Right kidney (tissue), 1 donor: ENCODE data around the gene MC1R.

Source experiments
- DNase-seq: peaks from one replicate; pipeline ENCODE4 v3.0.0-alpha.2; 2016

MC1R gene

DNA sequence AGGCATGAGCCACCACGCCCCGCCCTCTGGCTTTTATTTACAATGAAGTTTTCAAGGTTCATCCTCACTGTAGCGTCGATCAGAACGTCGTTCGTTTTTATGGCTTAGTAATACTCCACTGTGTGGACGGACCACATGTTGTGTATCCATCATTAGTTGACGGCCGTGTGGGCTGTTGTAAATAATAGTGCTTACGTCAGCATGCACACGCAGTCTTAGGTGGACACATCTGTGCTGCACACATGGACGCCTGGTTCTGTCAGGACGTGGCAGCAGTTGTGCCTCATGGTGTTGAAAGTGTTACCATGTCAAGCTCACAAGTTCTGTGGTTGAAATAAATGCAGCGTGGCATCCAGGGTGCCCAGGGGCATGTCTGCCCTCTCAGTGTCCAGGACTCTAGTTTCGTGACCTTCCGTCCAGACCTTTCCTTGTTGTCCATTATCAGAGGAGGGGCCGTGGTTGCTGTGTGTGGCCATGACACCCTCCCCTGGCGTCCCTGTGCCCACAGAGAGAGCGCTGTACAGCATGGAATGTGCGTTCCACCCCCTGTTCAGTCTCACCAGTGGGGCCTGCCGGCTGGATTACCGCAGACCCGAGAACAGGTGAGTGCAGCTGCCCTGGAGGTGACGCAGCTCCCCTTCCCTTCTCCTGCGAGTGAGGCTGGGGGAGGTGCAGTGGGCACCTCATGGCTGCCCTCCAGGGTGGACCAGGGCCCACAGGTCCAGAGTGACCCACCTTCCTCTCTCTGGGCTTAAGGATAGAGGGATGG is 23.0 kb upstream of the MC1R start:
- no peak for DNase-seq

DNA sequence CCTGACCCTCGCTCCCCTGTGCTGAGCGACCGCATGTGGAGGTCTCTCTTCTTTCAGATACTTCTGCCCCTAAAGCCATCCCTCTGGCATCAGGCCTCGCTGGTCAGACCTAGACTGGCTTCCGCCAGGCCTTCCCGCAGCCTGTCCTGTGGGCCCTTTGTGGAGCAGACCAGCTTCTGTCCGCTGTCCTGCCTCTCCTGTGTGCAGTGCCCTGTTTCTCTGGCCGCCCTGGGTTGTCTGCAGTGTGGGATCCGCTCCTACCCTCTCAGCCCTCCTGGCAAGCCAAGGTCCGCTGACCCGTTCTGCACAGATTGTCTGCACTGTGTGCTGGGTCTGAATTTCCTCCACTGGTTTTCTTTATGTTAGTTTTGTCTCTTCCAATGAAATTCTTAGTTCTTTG is 21.5 kb upstream of the MC1R start:
- DNase-seq = no peak

DNA sequence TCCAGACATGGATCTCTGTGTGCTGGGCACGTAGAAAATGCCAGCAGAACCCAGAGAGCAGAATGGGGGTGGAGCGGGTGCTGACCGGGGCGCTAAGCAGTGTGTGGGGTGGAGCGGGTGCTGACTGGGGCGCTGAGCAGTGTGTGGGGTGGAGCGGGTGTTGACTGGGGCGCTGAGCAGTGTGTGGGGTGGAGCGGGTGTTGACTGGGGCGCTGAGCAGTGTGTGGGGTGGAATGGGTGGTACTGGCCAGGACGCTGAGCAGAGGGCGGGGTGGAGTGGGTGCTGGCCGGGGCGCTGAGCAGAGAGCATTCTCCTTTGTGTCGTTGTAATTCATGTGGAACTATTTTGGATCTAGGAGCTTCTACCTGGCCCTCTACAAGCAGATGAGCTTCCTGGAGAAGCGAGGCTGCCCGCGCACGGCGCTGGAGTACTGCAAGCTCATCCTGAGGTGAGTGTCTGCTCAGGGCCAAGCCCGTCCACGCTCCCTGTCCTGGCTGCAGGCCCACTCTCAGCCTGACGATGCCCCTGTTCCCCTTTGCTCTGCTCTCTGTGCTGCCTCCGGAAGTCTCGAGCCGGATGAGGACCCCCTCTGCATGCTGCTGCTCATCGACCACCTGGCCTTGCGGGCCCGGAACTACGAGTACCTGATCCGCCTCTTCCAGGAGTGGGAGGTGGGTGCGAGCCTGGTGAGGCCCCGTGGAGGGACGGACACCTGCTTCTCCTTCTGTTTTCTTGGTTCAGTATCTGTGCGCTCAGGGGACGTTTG is 20.3 kb upstream of the MC1R start:
- DNase-seq = no peak

DNA sequence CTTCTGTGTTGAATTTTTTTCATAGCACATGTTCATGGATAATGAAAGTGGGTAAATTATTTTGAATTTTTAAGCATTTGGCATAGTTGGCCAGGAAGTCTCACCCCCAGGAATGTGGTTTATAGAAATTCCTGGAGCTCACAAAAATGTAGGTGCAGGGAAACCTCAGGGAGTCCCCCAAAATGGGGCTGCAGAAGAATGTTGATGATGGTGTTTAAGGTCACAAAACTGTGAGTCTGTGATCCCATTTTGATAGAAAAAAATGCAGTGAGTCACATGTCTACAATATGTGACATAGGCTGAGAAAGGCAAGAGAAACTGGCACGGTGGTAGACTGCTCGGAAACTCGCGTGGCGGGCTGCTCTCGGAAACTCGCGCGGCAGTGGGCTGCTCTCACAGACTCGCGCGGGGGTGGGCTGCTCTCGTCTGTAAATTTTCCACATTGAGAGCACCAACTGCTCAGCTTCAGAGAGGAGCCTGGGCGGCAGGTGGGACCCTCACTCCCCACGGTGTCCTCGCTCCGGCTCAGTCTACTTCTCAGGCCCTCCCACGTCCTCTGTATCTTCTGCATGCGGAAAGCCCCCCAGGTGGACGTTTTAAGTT is 18.7 kb upstream of the MC1R start:
- no peak for DNase-seq

DNA sequence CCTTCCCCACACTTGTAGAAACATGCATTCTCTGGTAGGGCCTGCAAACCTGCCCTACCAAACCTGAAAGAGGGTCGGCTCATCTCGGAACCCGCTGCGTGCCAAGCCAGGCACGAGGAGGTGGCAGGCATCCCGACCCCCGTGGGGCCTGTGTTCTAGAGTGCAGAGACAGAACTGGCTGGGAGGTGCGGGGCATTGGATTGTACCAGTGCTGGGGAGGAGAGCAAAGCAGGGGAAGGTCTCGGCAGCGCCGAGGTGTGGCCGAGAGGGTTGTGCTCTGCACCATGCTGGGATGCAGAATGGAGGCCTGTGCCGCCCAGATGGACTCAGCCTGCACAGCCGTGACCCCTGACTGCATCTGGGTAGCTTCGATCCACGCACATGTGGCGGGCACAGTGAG is 17.8 kb upstream of the MC1R start:
- DNase-seq = no peak

DNA sequence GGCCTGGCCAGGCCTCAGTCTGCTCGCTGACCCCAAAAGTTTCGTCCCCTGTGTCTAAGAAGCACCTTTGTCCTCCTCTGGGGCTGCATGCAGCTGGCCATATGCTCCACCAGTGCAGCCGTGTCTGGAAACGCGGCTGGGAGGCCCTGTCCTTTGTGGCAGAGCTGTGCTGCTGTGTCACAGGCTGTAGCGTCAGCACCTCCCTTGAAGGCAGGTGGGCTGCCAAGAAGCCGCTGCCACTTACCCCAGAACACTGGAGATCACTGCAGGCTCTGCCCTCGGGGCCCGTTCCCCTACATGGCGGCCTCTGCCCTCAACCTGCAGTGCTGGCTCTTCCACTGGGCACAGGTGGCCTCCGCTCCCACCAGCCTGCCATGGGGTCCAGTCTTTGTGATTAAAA is 15.7 kb upstream of the MC1R start:
- no peak for DNase-seq

DNA sequence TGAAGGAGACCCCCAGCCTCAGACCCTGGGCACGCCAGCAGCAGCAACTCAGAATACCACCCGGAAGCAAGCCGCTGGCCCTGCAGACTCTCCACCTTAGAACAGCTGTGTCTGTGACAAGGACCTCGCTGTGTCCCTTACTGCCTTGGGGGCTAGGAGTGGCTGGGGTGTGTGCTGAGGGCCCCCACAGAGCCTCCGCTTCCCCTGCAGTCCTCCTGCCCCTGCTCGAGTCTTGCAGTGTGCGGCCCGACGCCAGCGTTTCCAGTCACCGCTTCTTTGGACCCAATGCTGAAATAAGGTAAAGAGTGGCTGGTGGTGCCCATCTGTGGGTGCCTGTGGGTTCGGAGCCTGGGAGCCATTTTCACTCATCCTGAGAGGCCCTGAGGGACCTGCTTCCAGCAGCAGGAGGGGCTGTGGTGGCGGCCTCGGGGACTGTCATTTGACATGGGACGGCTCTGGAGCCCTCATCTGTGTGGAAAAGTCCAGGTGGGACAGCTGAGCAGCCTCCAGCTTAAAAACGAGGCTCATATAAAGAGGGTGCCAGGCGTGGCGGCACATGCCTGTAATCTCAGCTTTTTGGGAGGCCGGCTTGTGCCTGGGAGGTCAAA is 14.7 kb upstream of the MC1R start:
- DNase-seq = no peak

DNA sequence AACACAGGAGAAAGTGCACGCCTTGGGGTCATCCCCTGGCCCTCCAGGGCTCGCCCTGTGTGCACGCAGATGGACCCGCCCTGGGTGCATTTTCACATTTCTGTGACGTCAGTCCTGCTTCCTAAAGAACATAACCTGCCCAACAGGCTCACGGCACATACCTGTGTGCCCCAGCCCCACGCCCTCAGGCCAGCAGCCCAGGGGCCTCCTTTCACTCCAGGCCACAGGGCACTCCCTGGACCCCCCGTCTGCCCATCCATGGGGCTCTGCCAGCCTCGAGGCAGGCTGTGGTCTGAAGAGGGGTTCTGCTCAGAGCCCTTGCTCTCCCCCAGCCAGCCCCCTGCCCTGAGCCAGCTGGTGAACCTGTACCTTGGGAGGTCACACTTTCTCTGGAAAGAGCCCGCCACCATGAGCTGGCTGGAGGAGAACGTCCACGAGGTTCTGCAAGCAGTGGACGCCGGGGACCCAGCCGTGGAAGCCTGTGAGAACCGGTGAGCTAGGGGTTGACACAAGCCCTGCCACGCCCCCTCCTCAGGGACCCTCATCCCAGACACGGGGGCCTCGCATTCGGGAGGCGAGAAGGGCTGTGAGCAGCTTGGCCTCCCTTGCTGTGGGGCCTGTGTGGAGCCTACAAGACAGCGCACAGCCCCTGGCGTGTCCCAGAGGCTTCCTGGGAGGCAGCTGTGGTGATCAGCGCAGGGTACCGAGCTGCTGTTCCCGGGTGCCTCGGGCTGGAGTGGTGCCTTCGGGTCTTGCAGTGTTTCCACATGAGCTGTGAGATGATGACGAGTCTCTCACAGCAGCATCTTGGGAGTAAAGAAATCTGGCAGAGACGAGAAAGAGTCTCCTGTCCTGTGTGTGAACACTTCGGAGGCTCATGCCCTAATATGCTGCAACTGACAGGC is 13.8 kb upstream of the MC1R start:
- no peak for DNase-seq

DNA sequence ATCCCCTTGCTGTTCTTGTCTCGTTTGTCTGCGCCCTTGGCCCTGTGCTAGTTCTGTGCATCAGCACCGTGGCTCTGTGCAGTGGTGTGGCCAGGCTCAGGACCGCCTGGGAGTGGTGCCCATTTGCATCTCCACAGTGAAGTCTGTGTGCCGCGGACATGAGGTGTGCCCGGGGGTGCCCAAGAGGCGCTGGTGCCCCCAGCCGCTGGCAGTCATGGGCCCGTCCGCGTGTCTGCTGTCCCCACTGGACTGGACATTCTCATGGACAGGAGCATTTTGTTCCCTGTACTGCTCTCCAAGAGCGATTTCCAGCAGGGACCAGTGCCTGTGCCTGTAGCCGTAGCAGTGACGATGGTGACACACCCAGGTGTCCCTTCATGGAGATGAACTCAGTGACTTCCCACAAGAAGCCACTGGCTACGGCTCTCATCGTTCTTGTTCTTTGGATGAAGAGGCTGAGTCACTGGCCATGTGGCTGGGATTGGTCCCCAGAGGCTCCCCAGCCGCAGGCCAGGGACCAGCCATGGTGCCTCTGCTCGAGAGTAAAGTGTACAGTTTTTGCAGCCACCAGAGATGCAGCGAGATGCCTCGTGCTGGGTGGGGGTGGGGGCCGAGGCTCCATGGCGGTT is 13.0 kb upstream of the MC1R start:
- DNase-seq = no peak

DNA sequence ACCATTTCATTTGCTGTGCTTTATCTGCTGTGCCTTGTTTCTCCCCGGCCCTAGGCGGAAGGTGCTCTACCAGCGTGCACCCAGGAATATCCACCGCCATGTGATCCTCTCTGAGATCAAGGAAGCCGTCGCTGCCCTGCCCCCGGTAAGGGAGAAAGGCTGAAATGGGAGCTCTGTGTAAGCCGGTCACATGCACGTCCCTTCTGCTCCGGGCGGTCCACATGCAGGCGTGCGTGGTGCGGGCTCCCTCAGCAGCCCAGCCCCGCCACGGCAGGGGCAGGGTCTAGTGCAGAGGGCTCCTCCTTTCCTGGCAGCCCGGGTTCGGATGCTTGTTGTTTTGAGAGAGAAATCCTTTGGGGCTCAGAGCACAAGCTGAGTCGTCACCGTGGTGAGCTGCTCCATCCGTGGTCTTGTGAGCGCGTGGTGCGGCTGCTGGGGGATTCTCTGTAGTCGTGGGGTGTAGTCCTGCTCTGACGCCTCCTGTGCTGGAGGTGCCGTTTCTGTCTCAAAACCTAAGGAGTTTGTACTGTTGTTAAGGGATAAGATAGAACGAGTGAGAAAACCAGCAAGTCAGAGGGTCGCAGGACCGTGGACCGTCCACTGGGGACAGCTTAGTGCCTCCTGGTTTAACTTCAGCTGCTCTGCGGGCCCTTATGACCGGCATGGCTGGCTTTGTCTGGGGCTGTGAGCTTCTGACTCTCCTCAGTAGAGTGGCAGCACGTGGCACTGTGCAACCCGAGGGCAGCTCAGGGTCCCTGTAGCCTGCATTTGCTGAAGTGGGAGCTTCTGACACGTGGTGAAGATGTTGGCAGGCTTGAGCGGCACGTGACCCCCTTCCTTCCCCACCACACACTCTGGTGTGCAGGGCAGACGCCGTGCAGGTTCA is 12.3 kb upstream of the MC1R start:
- DNase-seq = no peak

DNA sequence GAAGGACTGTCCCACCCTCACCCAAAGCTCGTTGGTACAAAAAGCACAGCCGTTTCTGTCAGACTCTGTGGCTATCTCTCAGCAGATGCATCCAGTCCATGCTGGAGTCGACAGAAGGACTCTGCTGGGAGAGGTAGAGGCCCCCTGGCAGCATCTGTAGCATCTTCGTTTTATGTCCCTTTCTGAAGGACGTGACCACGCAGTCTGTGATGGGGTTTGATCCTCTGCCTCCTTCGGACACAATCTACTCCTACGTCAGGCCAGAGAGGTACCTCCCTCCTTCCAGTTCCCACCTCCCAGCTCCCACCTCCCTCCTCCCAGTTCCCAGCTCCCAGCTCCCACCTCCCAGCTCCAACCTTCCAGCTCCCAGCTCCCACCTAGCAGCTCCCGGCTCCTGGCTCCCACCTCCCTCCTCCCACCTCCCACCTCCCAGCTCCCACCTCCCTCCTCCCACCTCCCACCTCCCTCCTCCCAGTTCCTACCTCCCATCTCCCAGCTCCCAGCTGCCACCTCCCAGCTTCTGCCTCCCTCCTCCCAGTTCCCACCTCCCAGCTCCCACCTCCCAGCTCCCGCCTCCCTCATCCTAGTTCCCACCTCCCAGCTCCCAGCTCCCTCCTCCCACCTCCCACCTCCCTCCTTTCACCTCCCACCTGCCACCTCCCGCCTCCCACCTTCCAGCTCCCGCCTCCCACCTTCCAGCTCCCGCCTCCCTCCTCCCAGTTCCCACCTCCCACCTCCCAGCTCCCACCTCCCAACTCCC is 11.4 kb upstream of the MC1R start:
- no peak for DNase-seq

DNA sequence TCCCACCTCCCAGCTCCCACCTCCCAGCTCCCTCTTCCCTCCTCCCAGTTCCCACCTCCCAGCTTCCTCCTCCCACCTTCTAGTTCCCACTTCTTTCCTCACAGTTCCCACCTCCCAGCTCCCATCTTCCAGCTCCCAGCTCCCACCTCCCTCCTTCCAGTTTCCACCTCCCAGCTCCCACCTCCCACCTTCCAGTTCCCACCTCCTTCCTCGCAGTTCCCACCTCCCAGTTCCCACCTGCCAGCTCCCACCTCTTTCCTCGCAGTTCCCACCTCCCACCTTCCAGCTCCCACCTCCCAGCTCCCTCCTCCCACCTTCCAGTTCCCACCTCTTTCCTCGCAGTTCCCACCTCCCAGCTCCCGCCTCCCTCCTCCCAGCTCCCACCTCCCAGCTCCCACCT is 10.4 kb upstream of the MC1R start:
- DNase-seq = no peak

DNA sequence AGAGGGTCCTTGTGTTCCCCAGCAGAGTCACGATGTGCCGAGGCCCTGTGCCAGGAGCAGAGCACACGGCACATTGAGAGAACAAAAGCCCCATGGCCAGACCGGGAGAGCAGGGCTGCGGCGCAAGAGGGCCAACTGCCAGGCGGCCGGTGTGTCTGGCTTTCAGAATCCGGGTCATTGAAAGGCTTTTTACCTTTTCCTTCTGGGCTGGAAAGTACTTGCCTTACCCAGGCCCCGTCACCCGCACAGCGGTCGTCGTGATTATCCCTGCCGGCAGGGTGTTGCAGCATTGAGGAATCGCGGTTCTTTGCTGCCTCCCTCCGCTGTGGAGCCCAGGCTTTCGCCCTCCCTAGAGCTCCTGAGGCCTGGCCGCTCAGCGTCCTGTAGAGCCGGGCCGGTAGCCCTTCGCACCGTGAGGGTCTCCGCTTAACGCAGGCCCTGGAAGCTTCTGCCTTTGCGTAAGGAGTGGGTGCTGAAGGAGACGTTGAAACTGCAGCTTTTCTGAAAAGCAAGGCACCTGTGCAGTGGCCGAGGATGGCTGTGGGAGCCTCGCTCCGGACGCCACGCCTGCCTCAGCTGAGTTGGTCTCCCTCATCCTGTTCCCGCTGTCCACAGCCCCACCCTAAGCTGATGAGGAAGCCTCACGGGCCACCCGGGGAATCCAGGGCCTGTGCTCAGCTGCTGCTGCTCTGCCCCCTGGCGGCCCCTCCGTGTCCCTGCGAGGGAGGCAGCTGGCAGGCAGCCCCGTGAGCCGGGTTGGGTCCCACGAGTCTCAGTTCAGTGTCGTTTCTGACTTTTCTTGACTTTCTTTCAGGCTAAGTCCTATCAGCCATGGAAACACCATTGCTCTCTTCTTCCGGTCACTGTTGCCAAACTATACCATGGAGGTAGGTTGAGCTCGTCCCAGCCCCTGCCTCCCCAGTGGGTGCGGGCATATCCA is 8.6 kb upstream of the MC1R start:
- no peak for DNase-seq

DNA sequence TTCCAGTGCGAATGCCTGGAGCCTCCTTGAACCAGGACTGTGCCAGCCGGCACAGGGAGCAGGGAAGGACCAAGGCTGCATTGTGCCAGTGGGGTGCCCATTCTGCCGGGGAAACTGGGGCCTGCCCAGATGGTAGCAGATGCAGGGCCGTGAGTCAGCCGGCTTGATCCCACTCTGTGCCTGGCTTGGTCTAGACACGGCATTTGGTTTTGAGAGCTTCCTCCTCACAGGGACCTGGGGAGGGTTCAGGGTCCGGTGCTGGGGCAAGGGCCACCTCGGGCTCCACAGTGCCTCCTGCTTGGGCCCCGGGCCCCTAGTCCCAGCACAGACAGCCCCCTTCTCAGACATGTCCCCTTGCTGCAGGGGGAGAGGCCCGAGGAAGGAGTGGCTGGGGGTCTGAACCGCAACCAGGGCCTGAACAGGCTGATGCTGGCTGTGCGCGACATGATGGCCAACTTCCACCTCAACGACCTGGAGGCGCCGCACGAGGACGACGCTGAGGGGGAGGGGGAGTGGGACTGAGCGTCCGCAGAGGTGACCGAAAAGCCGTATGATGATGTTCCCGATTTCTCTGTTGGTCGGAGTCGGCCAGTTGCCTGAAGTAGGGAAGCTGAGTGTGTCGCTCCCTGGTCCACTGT is 7.8 kb upstream of the MC1R start:
- DNase-seq = no peak

DNA sequence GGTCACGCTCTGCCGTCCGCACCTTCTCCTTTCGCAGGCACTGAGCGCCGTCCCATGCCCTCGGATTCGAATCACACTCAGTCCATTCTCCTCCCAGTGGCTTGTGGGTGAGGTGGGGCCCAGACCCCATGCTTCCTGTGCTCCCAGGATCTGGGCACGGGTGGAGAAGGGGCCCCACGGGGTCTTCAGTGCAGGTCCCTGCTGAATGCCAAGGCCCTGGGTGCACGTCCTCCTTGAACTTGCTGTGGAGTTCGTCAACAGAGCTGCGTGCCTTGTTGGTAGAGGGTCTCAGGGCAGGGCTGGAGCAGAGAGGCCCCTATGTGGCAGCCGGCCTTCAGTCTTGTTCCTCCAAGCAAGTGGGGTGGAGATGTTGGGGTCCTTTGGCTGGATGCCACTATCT is 7.3 kb upstream of the MC1R start:
- no peak for DNase-seq

DNA sequence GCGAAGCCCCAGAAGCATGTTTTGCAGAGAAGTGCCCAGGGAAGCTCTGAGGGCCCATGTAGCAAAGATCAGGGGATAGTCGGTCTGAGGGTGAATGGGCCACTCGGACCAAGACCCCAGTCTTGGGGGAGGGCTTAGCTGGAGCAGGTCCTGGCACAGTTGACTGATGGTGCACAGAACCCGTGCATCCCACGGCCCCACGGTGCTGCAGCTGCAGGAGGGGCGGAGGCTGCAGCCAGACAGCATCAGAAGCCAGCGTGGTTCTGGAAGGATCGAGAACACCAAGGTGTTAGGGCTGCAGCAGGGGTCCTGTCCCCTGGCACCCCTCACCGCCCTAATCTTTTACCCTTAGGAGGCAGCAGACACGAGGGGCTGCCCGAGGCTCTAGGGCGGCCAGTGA is 6.5 kb upstream of the MC1R start:
- DNase-seq = no peak

DNA sequence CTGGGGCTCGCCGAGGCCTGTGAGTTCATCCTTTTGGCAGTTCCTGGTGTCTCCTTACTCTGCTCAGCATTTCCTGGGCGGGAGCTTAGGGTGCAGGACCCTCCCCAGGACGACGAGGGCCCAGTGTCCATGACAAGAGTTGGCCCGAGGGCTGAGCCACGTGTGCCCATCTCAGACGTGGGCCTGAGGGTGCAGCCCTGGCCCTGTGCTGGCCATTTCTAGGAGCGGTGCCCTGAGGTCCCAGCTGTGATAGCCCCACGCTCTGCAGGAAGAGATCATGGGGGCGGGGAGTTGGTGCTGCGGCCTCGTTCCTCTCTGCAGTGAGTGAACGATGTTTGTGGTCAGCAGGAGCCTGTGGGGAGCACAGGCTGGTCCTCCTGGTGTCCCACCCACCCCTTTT is 6.0 kb upstream of the MC1R start:
- no peak for DNase-seq
